ENCODE data around the gene SMYD2. TPM values are rescaled to one million over a fixed set of nuclear protein-coding genes. Genes with fewer than 3 reads are reported as not detected.
A peak's percentile ranks its signal among the peaks of the same experiment; 100 is the strongest.

Gene SMYD2
- polyA plus RNA-seq, 3 donors = 14.2 to 28.4 (median 23.6) TPM

DNA sequence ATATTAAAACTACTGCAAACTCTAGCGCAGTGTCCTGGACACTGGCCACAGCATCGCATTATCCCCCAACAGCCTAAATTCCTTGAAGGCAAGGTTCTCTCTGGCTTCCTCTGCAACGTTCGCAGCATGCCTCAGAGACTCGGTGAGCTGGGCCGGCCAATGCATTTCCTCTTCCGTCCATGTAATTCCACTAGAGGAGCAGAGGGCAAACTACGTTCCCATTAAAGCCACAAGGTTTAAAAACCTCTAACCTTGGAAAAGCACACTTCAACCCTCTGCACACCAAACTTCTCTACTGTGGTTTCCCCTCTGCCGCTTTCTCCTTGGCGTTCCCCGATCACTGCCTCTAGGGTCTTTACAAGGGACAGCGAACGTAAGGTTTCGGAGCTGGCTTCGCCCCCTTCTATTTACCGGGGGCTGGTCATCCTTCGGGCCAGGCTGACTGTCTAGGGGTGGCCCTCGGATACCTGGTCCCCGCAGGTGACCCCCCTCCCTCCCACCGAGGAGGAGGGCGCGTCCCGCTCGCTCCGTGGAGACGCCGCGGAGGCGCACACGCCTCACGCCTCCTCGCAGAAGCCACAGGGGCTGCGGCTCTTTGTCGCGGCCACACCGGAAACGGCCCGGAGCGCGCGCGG is 456 bp upstream of the SMYD2 start:
- Mint-ChIP-seq H3K27ac (peak overlapping the region in 5 of 7 donors; percentile 26 to 82 (median 68)), H3K36me3 (peaks cover 4% of the 10 kb centered on the region in 2 donors), H3K4me3 (peak overlapping the region; percentile 89 to 94), H3K4me1 (peaks cover 34% of the 10 kb centered on the region), H3K9me3 (peaks cover 0 to 11% (median 7%) of the 10 kb centered on the region in 7 donors), H3K27me3 (ENCODE audit: low read depth in 3 of 3) (peaks cover 0 to 2% (median 1%) of the 10 kb centered on the region in 3 donors)
- Histone ChIP-seq H3K9me3 (replicated peaks in 1 of 2; ENCODE audit: control insufficient read depth in 1 of 2, insufficient read depth in 1 of 2, low read length in 2 of 2) (peaks cover 6 to 8% of the 10 kb centered on the region in 2 donors), H3K36me3 (replicated peaks in 1 of 2; ENCODE audit: control insufficient read depth in 1 of 2, insufficient read depth in 2 of 2, low read length in 2 of 2) (no peaks in the 10 kb centered on the region), H3K4me3 (replicated peaks in 1 of 3; ENCODE audit: low read depth in 2 of 3, low read length in 3 of 3) (peak overlapping the region; percentile 72 to 95 (median 86)), H3K27ac (ENCODE audit: low read depth in 1 of 2, low read length in 2 of 2) (peak overlapping the region; percentile 58 to 83), H3K4me2 (replicated peaks; ENCODE audit: extremely low read depth, low read length, poor library complexity, severe bottlenecking) (peak overlapping the region; percentile 96), H3K27me3 (ENCODE audit: control insufficient read depth in 2 of 2, insufficient read depth in 2 of 2, low read length in 2 of 2) (no peaks in the 10 kb centered on the region), H3K9ac (ENCODE audit: insufficient read depth, low read length, poor library complexity, severe bottlenecking) (peak overlapping the region; percentile 82), H4K20me1 (ENCODE audit: insufficient read depth, low read length) (no peaks in the 10 kb centered on the region), H2AFZ (ENCODE audit: insufficient read depth, low read depth, low read length, poor library complexity, severe bottlenecking) (peak overlapping the region; percentile 98), H3K4me1 (ENCODE audit: control insufficient read depth in 1 of 2, insufficient read depth in 2 of 2, low read length in 2 of 2) (peaks cover 21 to 25% of the 10 kb centered on the region in 2 donors), H3K79me2 (ENCODE audit: insufficient read depth, low read length) (peaks cover 12% of the 10 kb centered on the region)
- TF ChIP-seq, protein P1, sequence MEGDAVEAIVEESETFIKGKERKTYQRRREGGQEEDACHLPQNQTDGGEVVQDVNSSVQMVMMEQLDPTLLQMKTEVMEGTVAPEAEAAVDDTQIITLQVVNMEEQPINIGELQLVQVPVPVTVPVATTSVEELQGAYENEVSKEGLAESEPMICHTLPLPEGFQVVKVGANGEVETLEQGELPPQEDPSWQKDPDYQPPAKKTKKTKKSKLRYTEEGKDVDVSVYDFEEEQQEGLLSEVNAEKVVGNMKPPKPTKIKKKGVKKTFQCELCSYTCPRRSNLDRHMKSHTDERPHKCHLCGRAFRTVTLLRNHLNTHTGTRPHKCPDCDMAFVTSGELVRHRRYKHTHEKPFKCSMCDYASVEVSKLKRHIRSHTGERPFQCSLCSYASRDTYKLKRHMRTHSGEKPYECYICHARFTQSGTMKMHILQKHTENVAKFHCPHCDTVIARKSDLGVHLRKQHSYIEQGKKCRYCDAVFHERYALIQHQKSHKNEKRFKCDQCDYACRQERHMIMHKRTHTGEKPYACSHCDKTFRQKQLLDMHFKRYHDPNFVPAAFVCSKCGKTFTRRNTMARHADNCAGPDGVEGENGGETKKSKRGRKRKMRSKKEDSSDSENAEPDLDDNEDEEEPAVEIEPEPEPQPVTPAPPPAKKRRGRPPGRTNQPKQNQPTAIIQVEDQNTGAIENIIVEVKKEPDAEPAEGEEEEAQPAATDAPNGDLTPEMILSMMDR (IDR thresholded peaks at IDR 0.05) = no peak
- intact Hi-C loops (cut with micrococcal nuclease) = no loop called here
- under 1% methylated on average over 41 of the region's 42 CpGs for WGBS (ENCODE audit: insufficient coverage)
- peak; percentile 23 to 33 (median 23) for DNase-seq

DNA sequence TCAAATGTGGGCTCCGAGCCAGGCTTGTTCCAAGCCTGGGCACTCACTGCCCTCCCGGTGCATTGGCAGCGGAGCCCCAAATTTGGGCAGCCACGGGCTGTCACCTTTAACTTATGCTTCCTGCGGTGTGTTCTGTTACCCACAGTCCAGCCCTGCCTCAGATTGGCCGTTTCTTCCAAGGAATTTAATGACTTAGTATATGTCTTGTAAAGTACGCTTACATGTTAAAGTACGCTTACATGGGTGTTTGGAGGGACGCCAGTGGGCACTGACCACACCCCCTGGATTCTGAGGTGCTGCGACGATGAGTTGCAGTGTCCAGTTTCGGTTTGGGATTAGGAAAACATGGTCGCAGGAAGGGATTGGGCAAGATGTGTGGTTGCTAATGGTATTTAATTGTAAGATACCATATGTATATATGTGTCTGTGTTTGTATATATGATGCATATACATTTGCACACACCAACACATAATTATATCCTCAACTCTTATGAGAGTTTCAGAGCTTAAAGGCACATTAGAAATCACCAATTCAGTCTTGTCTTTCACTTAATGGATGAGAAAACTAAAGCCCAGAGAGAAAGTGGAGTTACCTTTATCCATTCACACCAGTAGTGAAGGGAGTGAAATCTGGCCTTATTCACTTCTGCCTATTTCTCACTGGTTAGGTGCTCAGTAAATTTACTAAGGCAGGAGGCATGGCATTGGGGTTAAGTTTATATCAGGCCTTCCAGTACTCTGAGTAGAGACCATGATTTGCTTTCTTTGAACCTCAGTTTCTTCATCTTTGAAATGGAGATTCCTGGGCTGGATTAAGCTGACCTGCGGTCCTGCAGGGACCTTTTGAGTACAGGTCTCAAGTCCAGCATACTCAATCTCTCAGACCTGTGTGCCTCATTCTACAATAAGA is 1.0 kb downstream of the SMYD2 start:
- Mint-ChIP-seq H3K4me3 (peak overlapping the region; percentile 96), H3K4me1 (peaks cover 34% of the 10 kb centered on the region), H3K36me3 (peaks cover 4 to 10% of the 10 kb centered on the region in 2 donors), H3K27ac (peak overlapping the region; percentile 51 to 89 (median 79)), H3K27me3 (ENCODE audit: low read depth in 3 of 3) (peaks cover 0 to 1% (median 0%) of the 10 kb centered on the region in 3 donors), H3K9me3 (peaks cover 0 to 1% (median 0%) of the 10 kb centered on the region in 7 donors)
- WGBS (ENCODE audit: insufficient coverage) = 23% methylated on average over 8 of the region's 14 CpGs
- peak; percentile 32 to 54 (median 33) for DNase-seq
- intact Hi-C loops (cut with micrococcal nuclease) = no loop called here
- Histone ChIP-seq H4K20me1 (ENCODE audit: insufficient read depth, low read length) (no peaks in the 10 kb centered on the region), H3K27me3 (ENCODE audit: control insufficient read depth in 2 of 2, insufficient read depth in 2 of 2, low read length in 2 of 2) (no peaks in the 10 kb centered on the region), H3K4me1 (ENCODE audit: control insufficient read depth in 1 of 2, insufficient read depth in 2 of 2, low read length in 2 of 2) (peaks cover 21 to 25% of the 10 kb centered on the region in 2 donors), H3K4me2 (replicated peaks; ENCODE audit: extremely low read depth, low read length, poor library complexity, severe bottlenecking) (peak overlapping the region; percentile 96), H3K79me2 (ENCODE audit: insufficient read depth, low read length) (peaks cover 12% of the 10 kb centered on the region), H3K27ac (ENCODE audit: low read depth in 1 of 2, low read length in 2 of 2) (peak overlapping the region; percentile 15 to 75), H3K36me3 (replicated peaks in 1 of 2; ENCODE audit: control insufficient read depth in 1 of 2, insufficient read depth in 2 of 2, low read length in 2 of 2) (no peaks in the 10 kb centered on the region), H3K4me3 (replicated peaks in 1 of 3; ENCODE audit: low read depth in 2 of 3, low read length in 3 of 3) (peak overlapping the region; percentile 72 to 95 (median 86)), H3K9ac (ENCODE audit: insufficient read depth, low read length, poor library complexity, severe bottlenecking) (peak overlapping the region; percentile 82), H3K9me3 (replicated peaks in 1 of 2; ENCODE audit: control insufficient read depth in 1 of 2, insufficient read depth in 1 of 2, low read length in 2 of 2) (no peaks in the 10 kb centered on the region), H2AFZ (ENCODE audit: insufficient read depth, low read depth, low read length, poor library complexity, severe bottlenecking) (peak overlapping the region; percentile 98)
- TF ChIP-seq, protein P1 (IDR thresholded peaks at IDR 0.05) = no peak

Measured in CD14-positive monocyte (primary cell).